ENCODE measurements around the gene FAM131A.

The FAM131A gene

DNA sequence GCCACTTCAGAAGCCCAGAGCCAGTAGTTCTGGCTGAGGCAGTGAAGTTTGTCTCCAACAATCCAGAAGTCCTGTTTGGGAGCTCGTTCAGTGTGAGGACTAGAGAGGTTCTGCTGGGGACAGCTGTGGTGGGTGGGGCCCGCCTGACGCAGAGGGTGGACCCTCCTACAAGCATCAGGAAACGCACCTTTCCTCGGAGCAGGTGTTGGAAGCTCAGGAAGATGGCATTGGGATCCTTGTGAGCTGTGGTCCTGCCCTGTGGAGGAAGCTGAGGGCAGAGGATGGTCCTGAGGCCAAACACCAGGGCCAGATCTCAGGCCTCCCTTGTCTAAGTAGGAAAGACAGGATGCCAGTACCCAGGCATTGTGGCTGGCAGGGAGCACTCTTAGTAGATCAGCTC is 35.5 kb downstream of the FAM131A start:
- TF ChIP-seq, protein P1, sequence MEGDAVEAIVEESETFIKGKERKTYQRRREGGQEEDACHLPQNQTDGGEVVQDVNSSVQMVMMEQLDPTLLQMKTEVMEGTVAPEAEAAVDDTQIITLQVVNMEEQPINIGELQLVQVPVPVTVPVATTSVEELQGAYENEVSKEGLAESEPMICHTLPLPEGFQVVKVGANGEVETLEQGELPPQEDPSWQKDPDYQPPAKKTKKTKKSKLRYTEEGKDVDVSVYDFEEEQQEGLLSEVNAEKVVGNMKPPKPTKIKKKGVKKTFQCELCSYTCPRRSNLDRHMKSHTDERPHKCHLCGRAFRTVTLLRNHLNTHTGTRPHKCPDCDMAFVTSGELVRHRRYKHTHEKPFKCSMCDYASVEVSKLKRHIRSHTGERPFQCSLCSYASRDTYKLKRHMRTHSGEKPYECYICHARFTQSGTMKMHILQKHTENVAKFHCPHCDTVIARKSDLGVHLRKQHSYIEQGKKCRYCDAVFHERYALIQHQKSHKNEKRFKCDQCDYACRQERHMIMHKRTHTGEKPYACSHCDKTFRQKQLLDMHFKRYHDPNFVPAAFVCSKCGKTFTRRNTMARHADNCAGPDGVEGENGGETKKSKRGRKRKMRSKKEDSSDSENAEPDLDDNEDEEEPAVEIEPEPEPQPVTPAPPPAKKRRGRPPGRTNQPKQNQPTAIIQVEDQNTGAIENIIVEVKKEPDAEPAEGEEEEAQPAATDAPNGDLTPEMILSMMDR (IDR thresholded peaks at IDR 0.05; ENCODE audit: low read depth, low read length) = no peak
- in situ Hi-C loops (cut with HindIII; ENCODE audit: low sequenced_read_pairs) = no loop called here
- H3K4me3 ChIP-seq (ENCODE audit: low read depth, low read length) = no peak overlapping the region
- DNase-seq (ENCODE audit: low read depth, low spot score) = no peak

GRCh38 chr3:184373422-184373821 is 36.0 kb downstream of the FAM131A start:
- H3K4me3 ChIP-seq (ENCODE audit: low read depth, low read length) = no peak overlapping the region
- TF ChIP-seq, protein P1 (IDR thresholded peaks at IDR 0.05; ENCODE audit: low read depth, low read length) = no peak
- in situ Hi-C loops (cut with HindIII; ENCODE audit: low sequenced_read_pairs) = no loop called here
- DNase-seq (ENCODE audit: low read depth, low spot score) = peak; percentile 23

DNA sequence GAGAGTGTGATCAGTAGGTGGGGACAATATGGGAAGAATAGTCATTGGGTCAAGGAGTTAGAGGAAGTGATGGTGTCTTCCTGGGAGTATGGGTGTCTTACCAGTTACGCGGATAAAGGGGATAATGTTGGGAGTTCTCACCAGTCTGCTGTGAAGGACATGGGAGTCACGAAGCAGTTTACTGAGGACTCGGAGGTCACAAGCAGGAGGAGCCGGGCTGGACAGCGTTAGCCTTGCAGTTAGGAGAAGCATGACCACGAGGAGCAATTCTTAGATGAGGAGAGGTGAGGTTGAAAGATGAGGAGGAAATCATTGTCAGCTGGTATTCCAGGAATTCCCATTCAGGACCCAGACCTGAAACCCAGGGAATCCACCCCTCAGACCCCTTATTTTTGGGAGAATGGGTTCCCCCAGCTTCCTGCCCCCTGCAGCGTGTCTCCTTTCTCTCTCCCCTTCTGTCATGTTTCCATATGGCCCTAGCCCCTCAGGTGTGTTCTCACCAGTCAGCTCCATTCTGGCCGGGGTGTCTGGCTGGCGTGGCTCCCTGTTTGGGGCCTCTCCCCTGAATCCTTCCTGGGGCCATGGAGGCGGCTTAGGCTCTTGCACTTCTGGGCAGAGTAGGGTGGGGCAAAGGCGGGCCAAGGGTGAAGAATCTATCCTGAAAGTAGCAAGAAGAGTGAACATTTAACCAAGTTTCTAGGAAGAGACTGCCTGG is 38.5 kb downstream of the FAM131A start:
- H3K4me3 ChIP-seq (ENCODE audit: low read depth, low read length) = no peak overlapping the region
- TF ChIP-seq, protein P1 (IDR thresholded peaks at IDR 0.05; ENCODE audit: low read depth, low read length) = no peak
- DNase-seq (ENCODE audit: low read depth, low spot score) = no peak
- in situ Hi-C loops (cut with HindIII; ENCODE audit: low sequenced_read_pairs) = no loop called here

- no peak overlapping the region for H3K4me3 ChIP-seq (ENCODE audit: low read depth, low read length)
- TF ChIP-seq, protein P1 (IDR thresholded peaks at IDR 0.05; ENCODE audit: low read depth, low read length) = no peak
- in situ Hi-C loops (cut with HindIII; ENCODE audit: low sequenced_read_pairs) = no loop called here
- DNase-seq (ENCODE audit: low read depth, low spot score) = no peak
Observed at GRCh38 chr3:184377374-184377773, 40.0 kb downstream of the FAM131A start.

DNA sequence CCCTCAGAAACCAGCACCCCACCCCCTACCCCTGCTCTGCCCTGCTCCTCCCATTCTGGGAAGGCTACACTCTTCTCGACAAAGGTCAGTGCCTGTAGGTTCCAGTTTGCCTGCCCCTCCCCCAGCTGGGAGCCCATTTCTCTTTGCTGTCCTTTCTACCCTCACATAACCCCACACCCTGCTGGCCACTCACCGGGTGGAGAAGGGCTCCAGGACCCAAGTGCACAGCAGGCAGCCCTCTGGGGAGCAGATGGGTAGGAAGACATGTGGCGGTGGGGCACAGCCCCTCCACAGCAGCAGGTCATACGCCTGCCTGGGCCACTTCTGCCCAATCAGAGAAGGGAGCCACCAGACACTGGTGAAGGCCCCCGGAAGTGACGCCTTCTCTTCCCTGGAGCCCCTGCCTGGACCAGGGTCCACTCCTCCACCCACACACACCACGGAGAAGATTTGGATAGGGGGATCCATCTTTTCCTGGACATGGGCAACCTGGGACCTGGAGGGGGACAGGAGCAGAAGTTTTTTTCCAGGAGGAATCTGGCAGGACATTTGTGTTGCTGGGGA is 40.6 kb downstream of the FAM131A start, which contains the start of gene THPO:
TSS of gene THPO (minus strand) at position 326 of the 564 bp plus-strand sequence. CDS start 1,948 bp downstream, outside the sequence.
- no peak for DNase-seq (ENCODE audit: low read depth, low spot score)
- H3K4me3 ChIP-seq (ENCODE audit: low read depth, low read length) = no peak within 1 kb of the TSS
- TF ChIP-seq, protein P1 (IDR thresholded peaks at IDR 0.05; ENCODE audit: low read depth, low read length) = no peak
- in situ Hi-C loops (cut with HindIII; ENCODE audit: low sequenced_read_pairs) = no loop called here

GRCh38 chr3:184378651-184379357 is 41.4 kb downstream of the FAM131A start:
- TF ChIP-seq, protein P1 (IDR thresholded peaks at IDR 0.05; ENCODE audit: low read depth, low read length) = no peak
- H3K4me3 ChIP-seq (ENCODE audit: low read depth, low read length) = no peak overlapping the region
- no peak for DNase-seq (ENCODE audit: low read depth, low spot score)
- in situ Hi-C loops (cut with HindIII; ENCODE audit: low sequenced_read_pairs) = no loop called here

Data from astrocyte of the spinal cord (primary cell).